ENCODE data around the gene DRAXIN.
A peak's percentile ranks its signal among the peaks of the same experiment; 100 is the strongest.

The DRAXIN gene

DNA sequence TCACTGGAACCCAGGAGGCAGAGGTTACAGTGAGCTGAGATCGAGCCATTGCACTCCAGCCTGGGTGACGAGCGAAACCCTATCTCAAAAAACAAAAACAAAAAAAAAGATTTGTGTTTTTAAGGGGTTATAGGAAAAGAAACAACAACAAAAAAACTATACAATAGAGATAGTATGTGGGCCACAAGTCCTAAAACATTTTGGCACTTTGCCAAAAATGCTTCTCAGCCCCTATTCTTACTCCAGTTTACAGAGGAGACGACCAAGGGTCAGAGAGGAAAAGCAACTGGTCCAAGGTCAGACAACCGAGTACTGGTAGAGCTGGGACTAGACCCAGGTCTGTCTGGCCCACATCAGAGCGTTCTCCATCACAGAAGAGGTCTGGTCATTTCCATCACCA is 33.9 kb upstream of the DRAXIN start:
- no peak for DNase-seq

- DNase-seq, result no peak
Observed at GRCh38 chr1:11658542-11658941, 33.0 kb upstream of the DRAXIN start.

DNA sequence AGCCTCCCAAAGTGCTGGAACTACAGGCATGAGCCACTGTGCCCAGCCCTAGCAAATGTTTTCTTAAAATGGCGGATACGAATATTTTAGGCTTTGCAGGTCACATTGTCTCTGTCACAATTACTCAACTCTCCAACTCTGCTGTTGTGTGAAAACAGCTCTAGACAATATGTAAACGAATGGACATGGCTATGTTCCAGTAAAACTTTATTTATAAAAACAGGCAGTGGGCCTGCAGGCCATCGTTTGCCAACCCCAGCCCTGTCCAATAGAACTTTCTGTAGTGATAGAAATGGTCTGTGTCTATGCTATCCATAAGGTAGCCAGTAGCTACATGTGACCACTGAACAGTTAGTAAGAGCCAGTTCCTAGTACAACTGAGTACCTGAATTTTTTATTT is 31.8 kb upstream of the DRAXIN start:
- DNase-seq, result no peak

DNA sequence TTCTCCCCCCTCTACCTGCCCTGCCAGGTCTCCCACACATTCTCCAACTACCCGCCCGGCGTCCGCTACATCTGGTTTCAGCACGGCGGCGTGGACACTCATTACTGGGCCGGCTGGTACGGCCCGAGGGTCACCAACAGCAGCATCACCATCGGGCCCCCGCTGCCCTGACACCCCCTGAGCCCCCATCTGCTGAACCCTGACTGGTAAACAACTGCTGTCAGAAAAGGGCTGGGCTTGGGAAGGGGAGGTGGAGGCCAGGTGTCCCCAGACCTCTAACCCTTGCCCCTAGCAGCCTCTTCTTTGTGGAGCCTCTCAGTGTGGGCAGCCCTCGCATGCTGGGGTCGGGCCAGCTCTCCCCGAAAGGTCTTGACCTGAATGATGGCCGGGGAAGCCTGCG is 30.4 kb upstream of the DRAXIN start:
- DNase-seq, result no peak

GRCh38 chr1:11664336-11665065 is 27.0 kb upstream of the DRAXIN start:
- DNase-seq, result no peak

DNA sequence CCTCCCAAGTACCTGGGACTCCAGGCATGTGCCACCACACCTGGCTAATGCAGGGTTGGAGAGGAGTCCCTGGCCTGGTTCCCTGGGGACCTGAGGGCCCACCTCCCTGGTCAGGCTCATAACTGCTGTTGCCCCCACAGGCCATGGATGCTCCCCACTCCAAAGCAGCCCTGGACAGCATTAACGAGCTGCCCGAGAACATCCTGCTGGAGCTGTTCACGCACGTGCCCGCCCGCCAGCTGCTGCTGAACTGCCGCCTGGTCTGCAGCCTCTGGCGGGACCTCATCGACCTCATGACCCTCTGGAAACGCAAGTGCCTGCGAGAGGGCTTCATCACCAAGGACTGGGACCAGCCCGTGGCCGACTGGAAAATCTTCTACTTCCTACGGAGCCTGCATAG is 23.0 kb upstream of the DRAXIN start:
- no peak for DNase-seq

DNA sequence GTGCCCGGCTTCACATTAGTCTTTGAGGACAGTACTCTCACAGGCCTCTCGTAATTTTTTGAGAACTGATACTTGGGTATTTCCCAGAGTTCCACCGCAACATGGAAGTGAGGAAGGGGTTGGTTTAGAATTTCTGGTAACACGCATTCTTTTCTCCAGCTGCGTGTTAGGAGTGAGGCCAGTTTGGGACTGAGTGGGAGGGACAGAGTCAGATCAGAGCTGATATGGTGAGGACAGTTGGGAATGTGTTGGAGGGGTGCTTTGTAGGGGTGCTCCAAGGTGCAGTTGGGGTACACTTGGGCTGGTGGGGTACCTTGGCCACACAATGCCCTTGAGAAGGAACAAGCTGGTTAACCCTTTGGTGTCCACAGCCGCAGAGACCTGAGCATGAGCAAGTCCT is 20.8 kb upstream of the DRAXIN start:
- DNase-seq, result no peak

DNA sequence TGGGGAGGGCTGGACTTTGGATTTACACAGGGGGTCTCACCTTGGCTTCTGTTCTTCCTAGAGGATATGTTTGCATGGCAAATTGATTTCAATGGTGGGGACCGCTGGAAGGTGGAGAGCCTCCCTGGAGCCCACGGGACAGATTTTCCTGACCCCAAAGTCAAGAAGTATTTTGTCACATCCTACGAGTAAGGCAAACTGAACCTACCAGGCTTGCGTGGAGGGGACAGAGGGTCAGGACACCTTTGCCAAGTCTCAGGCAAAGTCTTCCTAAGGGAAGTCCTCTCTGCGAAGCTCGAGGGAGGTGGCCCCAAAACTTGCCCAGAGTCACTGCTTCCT is 20.3 kb upstream of the DRAXIN start:
- no peak for DNase-seq

DNA sequence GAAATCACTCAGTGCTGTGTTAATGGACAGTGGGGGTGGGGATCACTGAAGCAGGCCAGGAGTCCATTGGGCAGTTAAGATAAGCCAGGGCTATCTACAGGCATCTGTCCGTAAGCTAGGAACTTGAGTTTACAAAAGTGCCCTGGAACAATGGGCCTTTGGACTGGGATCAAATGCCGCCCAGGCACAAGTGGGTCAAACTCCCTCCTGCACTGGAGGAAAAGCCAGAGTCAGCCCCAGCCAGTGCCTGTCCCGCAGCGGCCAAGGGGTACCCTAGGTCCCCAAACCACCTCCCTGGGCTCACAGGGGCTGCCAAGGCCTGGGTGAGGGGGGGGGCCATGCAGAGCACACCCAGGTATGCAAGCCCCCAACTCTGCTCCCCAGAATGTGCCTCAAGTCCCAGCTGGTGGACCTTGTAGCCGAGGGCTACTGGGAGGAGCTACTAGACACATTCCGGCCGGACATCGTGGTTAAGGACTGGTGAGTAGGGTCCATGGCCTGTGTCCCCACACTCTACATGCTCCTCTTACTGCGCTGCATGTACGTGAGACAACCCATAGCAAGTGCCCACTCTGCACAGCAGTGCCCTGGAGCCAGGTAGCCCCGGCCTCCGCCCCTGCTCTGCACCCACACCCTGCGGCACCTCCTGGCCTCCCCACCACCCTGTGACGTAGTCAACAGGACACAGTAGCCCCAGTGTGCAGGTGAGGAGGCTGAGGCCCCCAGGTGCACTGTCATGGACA is 19.8 kb upstream of the DRAXIN start:
- DNase-seq, result no peak

DNA sequence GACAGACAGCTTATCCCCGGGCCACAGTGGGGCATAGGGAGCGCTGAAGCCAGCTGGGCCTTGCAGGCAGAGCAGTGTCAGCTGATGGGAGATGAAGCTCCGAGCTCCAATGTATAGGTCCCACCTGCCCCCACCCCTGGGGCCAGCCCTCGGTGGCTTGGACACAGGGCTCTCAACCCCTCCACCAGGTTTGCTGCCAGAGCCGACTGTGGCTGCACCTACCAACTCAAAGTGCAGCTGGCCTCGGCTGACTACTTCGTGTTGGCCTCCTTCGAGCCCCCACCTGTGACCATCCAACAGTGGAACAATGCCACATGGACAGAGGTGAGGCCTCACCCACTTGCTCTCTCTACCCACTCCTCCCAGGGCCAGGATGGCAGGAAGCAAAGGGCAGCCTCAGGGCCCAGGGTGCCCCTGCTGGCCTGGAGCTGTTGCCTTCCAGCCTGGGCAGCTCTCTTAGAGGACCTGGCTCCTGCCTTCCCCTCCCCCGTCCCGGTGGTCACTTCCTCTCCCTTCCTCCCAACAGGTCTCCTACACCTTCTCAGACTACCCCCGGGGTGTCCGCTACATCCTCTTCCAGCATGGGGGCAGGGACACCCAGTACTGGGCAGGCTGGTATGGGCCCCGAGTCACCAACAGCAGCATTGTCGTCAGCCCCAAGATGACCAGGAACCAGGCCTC is 18.3 kb upstream of the DRAXIN start:
- DNase-seq, result no peak

- no peak for DNase-seq
Observed at GRCh38 chr1:11674488-11674887, 17.0 kb upstream of the DRAXIN start.

DNA sequence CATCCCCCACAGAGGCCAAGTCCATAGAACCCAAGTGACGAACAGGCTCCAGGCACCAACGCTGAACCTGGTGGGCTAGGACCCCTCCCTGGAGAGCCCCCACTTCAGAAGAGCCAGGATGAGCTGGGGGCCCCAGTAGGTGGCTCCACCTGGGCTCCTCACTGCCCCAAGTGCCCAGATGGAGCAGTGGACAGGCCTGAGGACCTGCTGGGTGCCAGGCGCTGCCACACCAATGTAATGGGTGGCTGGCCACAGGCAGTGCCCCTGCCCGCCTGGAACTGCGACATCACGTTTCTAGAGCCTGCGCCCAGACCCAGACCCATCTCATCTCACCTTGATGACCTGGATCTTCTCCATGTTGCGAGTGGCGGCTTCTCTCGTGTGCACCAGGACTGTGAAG is 16.2 kb upstream of the DRAXIN start:
- DNase-seq, result no peak

- DNase-seq, result no peak
Observed at GRCh38 chr1:11676386-11677103, 15.0 kb upstream of the DRAXIN start.

DNA sequence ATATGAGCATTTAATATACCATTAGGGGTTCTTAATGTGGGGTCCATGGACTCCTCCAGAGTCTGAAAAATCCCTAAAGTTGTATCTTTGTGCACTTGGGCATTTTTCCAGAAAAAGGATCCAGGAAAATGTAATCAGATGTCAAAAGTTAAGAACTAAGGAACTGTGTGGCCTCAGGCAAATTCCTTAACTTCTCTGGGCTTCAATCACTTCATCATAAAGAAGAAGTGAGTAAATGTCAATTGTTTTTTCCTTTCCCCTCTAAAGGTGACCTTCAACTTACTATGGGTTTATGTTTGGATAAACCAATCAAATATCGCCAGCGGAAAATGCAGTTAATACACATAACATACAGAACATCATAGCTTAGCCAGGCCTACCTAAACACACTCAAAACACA is 13.1 kb upstream of the DRAXIN start:
- no peak for DNase-seq

GRCh38 chr1:11680270-11681070 is 11.0 kb upstream of the DRAXIN start:
- DNase-seq, result no peak

DNA sequence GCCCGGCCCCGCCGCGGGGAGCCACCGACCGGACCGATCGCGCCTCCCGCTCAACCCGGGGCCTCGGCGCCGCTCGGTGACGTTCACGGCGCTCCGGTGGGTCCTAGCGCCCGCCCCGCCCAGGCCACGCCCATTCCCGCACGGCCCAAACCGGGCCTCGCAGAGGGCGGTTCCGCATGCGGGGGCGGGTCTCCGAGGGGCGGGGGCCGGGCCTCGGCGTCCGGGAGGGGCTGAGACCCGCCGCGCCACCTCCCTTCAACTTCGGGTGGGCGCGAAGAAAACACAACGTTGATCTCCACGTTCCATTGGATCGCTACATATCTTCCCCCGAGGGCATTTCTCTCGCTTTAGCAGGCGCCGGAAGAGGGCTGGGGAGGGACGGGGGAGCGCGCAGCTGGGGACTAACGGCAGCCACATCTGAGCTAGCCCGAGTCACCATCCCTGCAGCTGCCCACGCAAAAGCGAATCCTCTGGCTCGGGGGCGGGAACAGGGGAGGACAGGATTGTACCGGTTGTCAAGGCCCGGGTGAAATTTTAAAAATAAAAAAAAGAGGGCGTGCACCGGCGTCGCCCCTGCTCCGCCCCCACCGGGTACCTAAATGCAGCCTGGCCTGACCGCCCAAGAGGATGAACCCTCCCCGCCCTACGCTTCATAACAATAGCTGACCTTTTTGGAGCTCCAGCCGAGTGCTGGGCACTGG is 10.3 kb upstream of the DRAXIN start, which contains the start of gene MAD2L2:
TSS of gene MAD2L2 (minus strand) at position 78 of the 701 bp plus-strand sequence. CDS start 547 bp downstream, outside the sequence.
- peak; percentile 51 for DNase-seq

DNA sequence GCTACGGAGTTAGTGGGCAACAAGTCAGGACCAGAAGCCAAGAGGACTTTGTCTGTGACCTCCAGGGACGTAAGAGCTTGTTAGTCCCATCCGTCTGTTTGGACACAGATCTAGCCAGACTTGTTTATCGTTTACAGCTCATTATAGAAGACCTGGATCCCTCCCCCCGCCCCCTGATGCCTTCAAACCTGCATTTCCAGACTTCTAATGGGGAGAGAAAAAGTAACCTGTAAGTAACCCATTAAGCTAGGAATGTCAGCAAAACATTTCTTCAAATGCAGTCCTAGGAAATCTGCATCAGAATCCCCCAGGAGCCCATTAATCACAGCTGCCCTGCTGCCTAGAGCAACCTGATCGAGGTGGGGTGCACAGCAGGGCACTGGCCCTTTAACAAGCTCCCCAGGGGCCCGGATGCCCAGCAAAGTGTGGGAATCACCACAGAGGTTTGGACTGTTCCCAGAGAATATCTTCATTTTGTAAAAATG is 9.2 kb upstream of the DRAXIN start:
- no peak for DNase-seq

- no peak for DNase-seq
Observed at GRCh38 chr1:11682799-11683198, 8.7 kb upstream of the DRAXIN start.

- DNase-seq, result no peak
Observed at GRCh38 chr1:11684070-11684469, 7.4 kb upstream of the DRAXIN start.

DNA sequence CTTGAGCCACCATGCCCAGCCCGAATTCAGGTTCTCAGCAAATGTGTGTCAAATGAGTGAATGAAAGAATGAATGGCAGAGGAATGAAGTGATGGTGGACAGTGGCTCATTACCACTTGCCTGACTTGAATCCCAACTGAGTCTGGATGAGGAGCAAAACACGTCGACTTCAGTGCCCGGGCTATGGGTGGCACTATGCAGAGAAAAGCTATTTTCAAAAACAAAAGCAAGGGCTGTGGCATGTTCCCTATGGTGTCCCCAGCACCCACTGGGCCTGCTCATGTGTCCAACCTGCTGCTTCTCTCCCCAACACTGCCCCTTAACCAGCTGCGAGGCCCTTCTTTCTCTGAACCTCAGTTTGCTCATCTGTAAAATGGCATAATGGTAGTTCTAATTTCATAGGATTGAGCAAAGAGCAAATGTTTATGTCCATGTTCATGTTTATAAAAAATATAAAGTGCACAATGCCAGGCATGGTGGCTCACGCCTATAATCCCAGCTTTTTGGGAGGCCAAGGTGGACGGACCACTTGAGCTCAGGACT is 6.2 kb upstream of the DRAXIN start:
- no peak for DNase-seq

GRCh38 chr1:11688506-11688905 is 3.0 kb upstream of the DRAXIN start:
- DNase-seq, result no peak

All from NCI-H774 (cell line).